A673 (cell line): Measurements from ENCODE around the gene HMBS.

Source experiments
- EZH2 ChIP-seq: fragments of 200-600 bp; sonication (generic); IDR thresholded peaks from 2 replicates; pipeline ENCODE4 v1.6.1; 2017; ENCODE audit warnings: borderline replicate concordance, low read depth, mild to moderate bottlenecking, mixed read lengths, antibody characterized with exemption, low read length; ENCODE audit not compliant: poor library complexity, severe bottlenecking
- TF ChIP-seq, protein P1 (sequence below): fragments of 300-800, 200-600 bp; sonication (generic); conservative IDR thresholded peaks from 2 replicates; pipeline ENCODE4 v1.5.1; 2017; ENCODE audit warnings: low read depth, mild to moderate bottlenecking, antibody characterized with exemption, low read length, moderate library complexity, mixed read lengths

DNA sequence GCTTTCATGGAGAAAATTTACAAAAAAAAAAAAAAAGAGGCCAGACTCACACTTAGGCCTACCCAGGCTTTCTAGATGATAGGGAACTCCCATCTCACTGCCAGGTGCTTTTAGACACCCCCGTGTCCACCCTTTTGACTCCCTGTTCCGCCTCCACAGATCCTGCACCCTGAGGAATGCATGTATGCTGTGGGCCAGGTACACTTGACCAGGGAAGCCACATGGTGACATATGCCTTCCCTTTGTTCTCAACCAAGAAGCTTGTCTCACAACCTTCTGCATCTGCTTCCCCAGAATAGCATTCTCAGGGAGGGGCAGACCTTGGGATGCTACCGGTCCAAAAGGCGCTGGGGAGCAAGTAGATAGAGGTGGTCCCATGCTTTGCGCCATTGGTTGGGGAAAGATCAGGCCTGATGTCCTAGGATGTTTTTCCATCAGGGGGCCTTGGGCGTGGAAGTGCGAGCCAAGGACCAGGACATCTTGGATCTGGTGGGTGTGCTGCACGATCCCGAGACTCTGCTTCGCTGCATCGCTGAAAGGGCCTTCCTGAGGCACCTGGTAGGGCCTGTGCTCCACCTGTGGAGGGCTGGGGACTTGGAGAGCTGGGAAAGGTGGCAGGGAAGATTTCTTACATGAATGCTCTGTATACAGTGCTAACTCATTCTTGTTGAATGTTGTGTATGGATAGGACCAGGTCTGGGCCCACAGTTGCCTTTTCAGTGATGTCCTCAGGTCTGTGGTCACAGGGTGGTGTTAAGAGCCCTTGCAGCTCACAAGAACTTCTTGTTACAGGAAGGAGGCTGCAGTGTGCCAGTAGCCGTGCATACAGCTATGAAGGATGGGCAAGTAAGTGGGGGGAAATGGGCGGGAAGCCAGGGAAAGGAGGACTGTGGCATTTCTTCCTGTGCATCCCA lies 7.5 kb downstream of the HMBS start:
- TF ChIP-seq, protein P1, sequence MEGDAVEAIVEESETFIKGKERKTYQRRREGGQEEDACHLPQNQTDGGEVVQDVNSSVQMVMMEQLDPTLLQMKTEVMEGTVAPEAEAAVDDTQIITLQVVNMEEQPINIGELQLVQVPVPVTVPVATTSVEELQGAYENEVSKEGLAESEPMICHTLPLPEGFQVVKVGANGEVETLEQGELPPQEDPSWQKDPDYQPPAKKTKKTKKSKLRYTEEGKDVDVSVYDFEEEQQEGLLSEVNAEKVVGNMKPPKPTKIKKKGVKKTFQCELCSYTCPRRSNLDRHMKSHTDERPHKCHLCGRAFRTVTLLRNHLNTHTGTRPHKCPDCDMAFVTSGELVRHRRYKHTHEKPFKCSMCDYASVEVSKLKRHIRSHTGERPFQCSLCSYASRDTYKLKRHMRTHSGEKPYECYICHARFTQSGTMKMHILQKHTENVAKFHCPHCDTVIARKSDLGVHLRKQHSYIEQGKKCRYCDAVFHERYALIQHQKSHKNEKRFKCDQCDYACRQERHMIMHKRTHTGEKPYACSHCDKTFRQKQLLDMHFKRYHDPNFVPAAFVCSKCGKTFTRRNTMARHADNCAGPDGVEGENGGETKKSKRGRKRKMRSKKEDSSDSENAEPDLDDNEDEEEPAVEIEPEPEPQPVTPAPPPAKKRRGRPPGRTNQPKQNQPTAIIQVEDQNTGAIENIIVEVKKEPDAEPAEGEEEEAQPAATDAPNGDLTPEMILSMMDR: no peak
- TF ChIP-seq EZH2: no peak
